Right lobe of liver (tissue), 4 donors: ENCODE results near the gene SEC14L5.

Source experiments
- POLR2A ChIP-seq: fragments of 450-650 bp; IDR thresholded peaks from one replicate; pipeline ENCODE4 v1.6.1; 2017; ENCODE audit warnings: antibody characterized with exemption, mild to moderate bottlenecking
- TF ChIP-seq, protein P1 (sequence below), 4 donors: fragments of 200-600 bp in 3 of 4; fragments of 450-650 bp in 1 of 4; IDR thresholded peaks; one replicate each; pipeline versions ENCODE4 v1.5.1 to v1.8.0; 2016 to 2022; ENCODE audit warnings: antibody characterized with exemption in 4 of 4, mild to moderate bottlenecking in 2 of 4
- donor health status: DM: no; HTN: no; CAD: no.
- donor health status: DM: no; HTN: no; CAD: no.
- donor health status: DM: no; HTN: yes; CAD: no.

GRCh38 chr16:4917117-4917516 is 41.0 kb upstream of the SEC14L5 start:
- TF ChIP-seq, protein P1, sequence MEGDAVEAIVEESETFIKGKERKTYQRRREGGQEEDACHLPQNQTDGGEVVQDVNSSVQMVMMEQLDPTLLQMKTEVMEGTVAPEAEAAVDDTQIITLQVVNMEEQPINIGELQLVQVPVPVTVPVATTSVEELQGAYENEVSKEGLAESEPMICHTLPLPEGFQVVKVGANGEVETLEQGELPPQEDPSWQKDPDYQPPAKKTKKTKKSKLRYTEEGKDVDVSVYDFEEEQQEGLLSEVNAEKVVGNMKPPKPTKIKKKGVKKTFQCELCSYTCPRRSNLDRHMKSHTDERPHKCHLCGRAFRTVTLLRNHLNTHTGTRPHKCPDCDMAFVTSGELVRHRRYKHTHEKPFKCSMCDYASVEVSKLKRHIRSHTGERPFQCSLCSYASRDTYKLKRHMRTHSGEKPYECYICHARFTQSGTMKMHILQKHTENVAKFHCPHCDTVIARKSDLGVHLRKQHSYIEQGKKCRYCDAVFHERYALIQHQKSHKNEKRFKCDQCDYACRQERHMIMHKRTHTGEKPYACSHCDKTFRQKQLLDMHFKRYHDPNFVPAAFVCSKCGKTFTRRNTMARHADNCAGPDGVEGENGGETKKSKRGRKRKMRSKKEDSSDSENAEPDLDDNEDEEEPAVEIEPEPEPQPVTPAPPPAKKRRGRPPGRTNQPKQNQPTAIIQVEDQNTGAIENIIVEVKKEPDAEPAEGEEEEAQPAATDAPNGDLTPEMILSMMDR (IDR thresholded peaks at IDR 0.05) = no peak
- no peak for TF ChIP-seq POLR2A
